HEK293T (cell line): ENCODE measurements around the gene RBFOX2.

Experiments
- BHLHE40 ChIP-seq: fragments of 450-650 bp; IDR thresholded peaks from 2 replicates; pipeline ENCODE4 v1.6.1; 2016; ENCODE audit warnings: mild to moderate bottlenecking, moderate library complexity, borderline replicate concordance
- FOXA1 ChIP-seq: fragments of 450-650 bp; IDR thresholded peaks from 2 replicates; pipeline ENCODE4 v1.6.1; 2016; ENCODE audit warnings: mild to moderate bottlenecking
- FOXK2 ChIP-seq: fragments of 450-650 bp; IDR thresholded peaks from 2 replicates; pipeline ENCODE4 v1.6.1; 2016; ENCODE audit warnings: mild to moderate bottlenecking
- HDGF ChIP-seq: fragments of 450-650 bp; IDR thresholded peaks from 2 replicates; pipeline ENCODE4 v1.6.1; 2017; ENCODE audit warnings: antibody characterized with exemption, borderline replicate concordance
- L3MBTL2 ChIP-seq: fragments of 450-650 bp; conservative IDR thresholded peaks from 2 replicates; pipeline ENCODE4 v1.6.1; 2016; ENCODE audit warnings: mild to moderate bottlenecking
- LEF1 ChIP-seq: fragments of 450-650 bp; IDR thresholded peaks from 2 replicates; pipeline ENCODE4 v1.6.1; 2017; ENCODE audit warnings: mild to moderate bottlenecking, borderline replicate concordance
- SUZ12 ChIP-seq: fragments of 450-650 bp; IDR thresholded peaks from 2 replicates; pipeline ENCODE4 v1.6.1; 2016; ENCODE audit warnings: mild to moderate bottlenecking
- TARDBP ChIP-seq: fragments of 450-650 bp; IDR thresholded peaks from 2 replicates; pipeline ENCODE4 v1.6.1; 2016
- ZNF384 ChIP-seq: fragments of 450-650 bp; IDR thresholded peaks from 2 replicates; pipeline ENCODE4 v1.6.1; 2016
- TF ChIP-seq, protein P1 (sequence below): fragments of 450-650 bp; IDR thresholded peaks from 2 replicates; pipeline ENCODE4 v1.6.1; 2016

- TF ChIP-seq L3MBTL2 (no peak), TARDBP (no peak), BHLHE40 (no peak), FOXA1 (no peak), LEF1 (no peak), ZNF384 (no peak), HDGF (no peak), SUZ12 (no peak), FOXK2 (no peak)
- TF ChIP-seq, protein P1, sequence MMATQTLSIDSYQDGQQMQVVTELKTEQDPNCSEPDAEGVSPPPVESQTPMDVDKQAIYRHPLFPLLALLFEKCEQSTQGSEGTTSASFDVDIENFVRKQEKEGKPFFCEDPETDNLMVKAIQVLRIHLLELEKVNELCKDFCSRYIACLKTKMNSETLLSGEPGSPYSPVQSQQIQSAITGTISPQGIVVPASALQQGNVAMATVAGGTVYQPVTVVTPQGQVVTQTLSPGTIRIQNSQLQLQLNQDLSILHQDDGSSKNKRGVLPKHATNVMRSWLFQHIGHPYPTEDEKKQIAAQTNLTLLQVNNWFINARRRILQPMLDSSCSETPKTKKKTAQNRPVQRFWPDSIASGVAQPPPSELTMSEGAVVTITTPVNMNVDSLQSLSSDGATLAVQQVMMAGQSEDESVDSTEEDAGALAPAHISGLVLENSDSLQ, result no peak
Measured at GRCh38 chr22:35984183-35985175, 44.1 kb downstream of the RBFOX2 start.
